Epithelial cell of proximal tubule (primary cell): ENCODE measurements around the gene DYNC2I2. TPM values are rescaled to one million over a fixed set of nuclear protein-coding genes. Genes with fewer than 3 reads are reported as not detected.

Source experiments
- DNase-seq: peaks from one replicate; pipeline ENCODE4 v3.0.0-alpha.2; 2011; ENCODE audit warnings: low read depth
- H3K4me3 ChIP-seq: 2 replicates; pipeline ENCODE4 v1.5.1; 2011; ENCODE audit warnings: low read depth, mild to moderate bottlenecking, low read length
- CTCF ChIP-seq: conservative IDR thresholded peaks from 2 replicates; pipeline ENCODE4 v1.5.1; 2012; ENCODE audit warnings: low read depth, mild to moderate bottlenecking, low read length
- total RNA-seq: library from RNA; depleted of rRNA; stranded (reverse); fragments of >200 nt; gene quantifications from 2 replicates; pipeline ENCODE4 v1.2.3, GENCODE V29; 2015

DYNC2I2 gene
- total RNA-seq, 1 donor from 2014 or later: 121 TPM

- TF ChIP-seq CTCF: no peak
- no peak for DNase-seq
- no peak overlapping the region for H3K4me3 ChIP-seq
Measured at GRCh38 chr9:128617943-128618342, 38.7 kb downstream of the DYNC2I2 start.

GRCh38 chr9:128615571-128615970 lies 41.1 kb downstream of the DYNC2I2 start:
- no peak for TF ChIP-seq CTCF
- H3K4me3 ChIP-seq: no peak overlapping the region
- no peak for DNase-seq

GRCh38 chr9:128614728-128615127 lies 41.9 kb downstream of the DYNC2I2 start:
- no peak overlapping the region for H3K4me3 ChIP-seq
- no peak for DNase-seq
- no peak for TF ChIP-seq CTCF

GRCh38 chr9:128611600-128612394 lies 44.9 kb downstream of the DYNC2I2 start:
- no peak for DNase-seq
- no peak for TF ChIP-seq CTCF
- H3K4me3 ChIP-seq: no peak overlapping the region

GRCh38 chr9:128610897-128611296 lies 45.8 kb downstream of the DYNC2I2 start:
- TF ChIP-seq CTCF: no peak
- no peak for DNase-seq
- H3K4me3 ChIP-seq: no peak overlapping the region

- H3K4me3 ChIP-seq: no peak overlapping the region
- no peak for TF ChIP-seq CTCF
- DNase-seq: no peak
Measured at GRCh38 chr9:128607642-128608350, 48.9 kb downstream of the DYNC2I2 start.
